Hematopoietic multipotent progenitor cell treated with erythropoietin and hydrocortisone succinate and interleukin-3 and kit ligand, for 6 days (in vitro differentiated cells): ENCODE measurements around the gene DNAH8.

Source experiments
- DNase-seq: peaks from one replicate; pipeline ENCODE4 v3.0.0-alpha.2; 2015

Gene DNAH8

DNA sequence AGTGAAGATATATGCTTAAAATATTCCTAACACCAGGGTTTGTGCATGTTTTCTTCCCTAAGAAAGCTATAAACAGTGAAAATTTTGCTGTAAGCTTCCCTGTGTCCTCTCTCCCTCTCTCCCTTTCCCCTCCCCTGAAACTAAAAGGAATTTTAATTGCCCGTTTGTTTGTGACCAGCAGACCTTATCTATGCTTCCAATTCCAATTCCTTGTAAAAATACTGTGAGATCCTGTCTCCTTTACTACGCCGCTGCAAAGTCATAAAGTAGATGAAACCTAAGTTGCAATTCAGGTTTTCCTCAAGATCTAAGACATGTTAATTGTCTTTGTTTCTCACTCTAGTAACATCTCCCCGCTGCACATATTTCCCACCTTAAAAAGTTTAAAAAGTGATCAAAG, 82.3 kb downstream of the DNAH8 start:
- no peak for DNase-seq

DNA sequence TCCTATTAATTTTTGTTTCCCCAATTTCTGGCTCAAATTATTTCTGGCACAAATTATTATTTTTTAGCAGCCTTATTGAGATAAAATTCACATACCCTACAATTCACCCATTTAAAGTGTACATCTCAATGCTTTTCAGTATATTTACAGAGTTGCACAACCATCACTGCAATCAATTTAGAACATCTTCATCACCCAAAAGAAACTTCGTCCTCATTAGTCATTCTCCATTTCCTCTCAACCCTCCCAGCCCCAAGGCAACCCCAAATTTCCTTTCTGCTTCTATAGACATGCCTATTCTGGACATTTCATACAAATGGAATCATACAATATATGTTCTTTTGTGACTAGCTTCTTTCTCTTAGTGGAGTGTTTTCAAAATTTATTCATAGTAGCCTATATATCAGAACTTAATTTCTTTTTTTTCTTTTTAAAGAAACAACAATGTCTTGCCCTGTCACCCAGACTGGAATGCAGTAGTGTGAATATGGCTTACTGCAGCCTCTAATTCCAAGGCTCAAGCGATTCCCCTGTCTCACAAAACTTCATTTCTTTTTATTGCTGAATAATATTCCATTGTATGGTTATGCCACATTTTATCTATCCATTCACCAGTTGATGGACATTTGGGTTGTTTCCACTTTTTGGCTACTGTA, 84.5 kb downstream of the DNAH8 start:
- no peak for DNase-seq

DNA sequence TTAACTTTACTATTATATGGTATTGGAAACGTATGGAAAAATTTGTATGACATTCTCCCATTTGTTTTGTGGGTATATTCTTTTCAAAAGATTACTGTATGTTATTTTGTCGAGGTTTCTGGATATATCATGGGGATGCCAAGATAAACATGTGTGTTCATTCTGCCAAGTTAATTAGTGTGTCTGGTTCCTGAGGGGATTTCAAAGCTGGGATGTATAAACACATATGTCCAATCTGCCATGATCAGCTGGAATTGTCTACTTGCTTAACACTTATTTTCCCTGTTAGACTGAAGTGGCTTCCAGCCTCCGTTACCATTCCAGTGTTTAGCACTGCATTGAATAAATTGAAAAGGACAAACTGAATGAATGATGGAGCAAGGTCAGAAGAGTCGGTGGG, 86.2 kb downstream of the DNAH8 start:
- DNase-seq = no peak

DNA sequence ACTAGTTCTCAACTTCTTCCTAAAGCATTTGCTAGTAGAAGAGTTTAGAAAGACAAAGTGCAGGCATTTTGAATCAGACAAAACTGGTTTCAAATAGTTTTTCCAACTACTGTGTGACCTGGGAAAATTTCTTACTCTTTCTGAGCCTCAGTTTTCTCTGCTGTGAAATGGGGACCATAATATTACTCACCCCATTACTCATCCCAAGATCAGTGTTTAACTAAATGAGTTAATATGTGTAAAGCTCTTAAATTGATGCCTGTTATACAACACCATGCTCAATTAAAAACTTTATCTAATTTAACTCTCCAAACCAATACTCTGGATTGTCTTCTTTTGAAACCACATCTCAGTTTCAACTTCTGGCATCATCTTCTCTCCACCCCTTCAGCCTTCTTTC, 87.4 kb downstream of the DNAH8 start:
- DNase-seq = no peak

DNA sequence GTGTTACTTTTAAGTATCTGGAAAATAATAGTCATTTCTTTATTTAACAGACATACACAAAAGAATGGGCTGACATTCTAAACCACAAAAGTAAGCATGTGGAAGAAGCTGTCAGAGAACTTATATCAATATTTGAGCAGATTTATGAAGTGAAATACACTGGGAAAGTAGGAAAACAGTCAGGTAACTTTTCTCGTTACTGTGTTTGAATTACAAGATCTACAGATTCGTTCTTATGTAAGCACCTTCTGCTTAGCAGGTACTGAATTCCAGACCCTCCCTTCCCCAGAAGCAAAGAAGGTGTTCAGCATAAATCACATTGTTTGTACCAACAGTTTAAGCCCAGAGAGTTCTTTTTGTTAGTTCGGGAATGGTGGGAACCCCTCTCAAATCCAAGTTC, 88.0 kb downstream of the DNAH8 start:
- no peak for DNase-seq

DNA sequence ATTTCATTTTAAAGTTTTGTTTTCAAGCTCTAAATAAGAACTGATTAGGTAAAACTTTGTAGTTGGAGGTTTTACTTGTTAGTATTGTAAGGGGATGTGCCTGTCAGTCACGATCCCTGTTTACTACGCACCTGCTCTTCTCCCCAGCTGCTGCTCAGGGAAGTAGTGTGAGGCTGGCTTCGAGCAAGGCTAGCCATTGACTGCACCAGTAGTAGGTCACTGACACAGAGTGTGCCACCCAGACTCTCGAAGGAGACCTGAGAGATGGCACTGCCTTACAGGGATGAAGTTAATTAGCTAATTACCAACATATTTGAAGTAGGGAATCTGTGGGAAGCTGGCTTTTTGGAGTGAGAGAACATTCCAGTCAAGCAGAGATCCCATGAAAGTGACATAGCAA, 89.2 kb downstream of the DNAH8 start:
- DNase-seq = no peak

DNA sequence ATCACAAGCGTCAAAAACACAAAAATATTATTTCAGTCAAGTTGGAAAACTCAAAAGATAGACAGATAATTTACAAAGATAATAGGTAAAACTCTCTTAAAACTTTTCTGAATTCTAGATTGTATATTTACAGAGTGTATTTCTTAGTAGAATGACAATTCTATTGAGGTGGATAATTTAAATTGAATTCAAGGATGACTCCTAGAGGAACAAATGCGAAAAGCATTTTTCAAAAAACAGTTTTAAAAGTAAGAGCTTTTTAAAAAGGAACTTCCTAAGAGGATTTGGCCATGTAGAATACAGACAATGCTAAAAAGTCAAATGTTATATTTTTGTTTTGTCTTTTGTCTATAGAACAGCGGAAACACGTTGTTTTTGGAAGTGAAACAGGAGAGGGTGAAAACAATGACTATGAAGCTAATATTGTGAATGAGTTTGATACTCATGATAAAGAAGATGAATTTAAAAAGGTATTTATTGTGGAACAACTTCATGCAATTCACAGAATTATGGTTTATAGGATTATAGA, 90.1 kb downstream of the DNAH8 start:
- no peak for DNase-seq

DNA sequence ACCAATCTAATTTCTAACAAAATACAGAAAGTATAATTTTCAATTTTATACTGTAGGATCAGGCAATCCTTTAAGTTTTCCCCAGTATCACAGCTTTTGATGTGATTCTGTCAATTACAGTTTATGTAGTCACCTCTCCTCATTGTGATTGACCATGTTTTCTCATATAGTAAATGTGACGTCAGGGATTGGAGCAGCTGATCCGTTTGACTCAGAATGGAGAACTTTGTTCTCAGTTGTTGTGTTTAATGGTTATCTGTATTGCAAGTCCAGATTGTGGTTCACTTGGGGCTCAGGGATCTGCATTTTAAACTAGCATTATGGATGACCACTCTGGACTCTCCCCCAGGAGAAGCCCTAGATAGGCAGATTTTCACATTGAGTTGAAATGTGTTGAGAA, 90.6 kb downstream of the DNAH8 start:
- no peak for DNase-seq

GRCh38 chr6:38806271-38806670, 91.2 kb downstream of the DNAH8 start:
- DNase-seq = no peak

- no peak for DNase-seq
These were observed 91.7 kb downstream of the DNAH8 start for GRCh38 chr6:38806833-38807232.

- no peak for DNase-seq
These were observed 92.9 kb downstream of the DNAH8 start for GRCh38 chr6:38808039-38808438.

DNA sequence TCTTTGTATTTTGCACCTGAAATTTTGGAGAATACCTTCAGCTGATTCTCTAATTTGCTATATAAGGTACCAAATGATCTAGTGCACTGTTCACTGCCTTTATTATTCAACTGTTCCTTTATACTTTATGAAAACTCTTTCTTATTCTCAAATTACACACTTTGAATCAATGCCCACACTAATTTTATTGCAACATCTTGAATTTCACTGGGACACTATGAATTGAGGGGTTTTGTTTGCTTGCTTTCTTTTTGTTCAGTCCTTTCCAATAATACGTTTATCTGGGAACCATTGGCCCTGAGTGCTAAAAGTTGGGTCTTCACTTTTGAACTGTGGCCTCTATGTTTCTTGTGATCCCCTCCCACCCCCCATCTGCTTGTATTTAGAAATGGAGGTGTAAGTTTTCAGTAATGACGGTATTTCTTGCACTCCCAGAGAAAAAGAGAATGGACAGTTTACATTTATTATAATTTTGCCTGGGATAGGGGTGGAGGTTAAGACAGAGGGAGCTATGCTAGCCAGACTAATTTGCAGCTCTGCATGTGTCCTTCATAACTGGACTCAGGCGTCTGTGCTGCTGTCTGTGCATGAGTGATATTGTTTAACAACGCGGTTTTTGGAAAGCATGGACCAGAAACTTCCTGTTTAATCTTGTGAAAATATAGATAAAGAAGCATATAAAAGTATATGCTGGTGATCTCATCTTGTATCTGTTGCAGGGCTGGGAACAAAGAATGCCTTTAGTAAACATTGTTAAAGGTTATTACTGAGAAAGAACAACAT, 98.1 kb downstream of the DNAH8 start:
- peak; percentile 31 for DNase-seq

GRCh38 chr6:38814761-38815160, 99.7 kb downstream of the DNAH8 start:
- no peak for DNase-seq

DNA sequence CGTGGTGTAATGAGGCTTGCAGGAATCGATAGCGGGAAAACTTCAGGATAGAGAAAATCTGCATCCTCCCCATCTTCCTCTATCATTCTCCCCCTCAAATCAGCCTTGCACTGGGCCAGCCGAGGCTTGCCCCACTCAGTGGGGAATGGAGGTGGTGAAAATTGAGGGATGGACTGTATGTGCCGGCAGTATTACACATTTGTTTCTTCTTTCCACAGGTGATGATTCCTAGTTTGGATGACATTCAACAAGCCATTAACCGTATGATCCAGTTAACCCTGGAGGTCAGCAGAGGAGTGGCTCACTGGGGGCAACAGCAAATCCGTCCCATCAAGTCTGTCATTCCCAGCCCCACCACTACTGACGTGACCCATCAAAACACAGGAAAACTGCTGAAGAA, 100.1 kb downstream of the DNAH8 start:
- no peak for DNase-seq

DNA sequence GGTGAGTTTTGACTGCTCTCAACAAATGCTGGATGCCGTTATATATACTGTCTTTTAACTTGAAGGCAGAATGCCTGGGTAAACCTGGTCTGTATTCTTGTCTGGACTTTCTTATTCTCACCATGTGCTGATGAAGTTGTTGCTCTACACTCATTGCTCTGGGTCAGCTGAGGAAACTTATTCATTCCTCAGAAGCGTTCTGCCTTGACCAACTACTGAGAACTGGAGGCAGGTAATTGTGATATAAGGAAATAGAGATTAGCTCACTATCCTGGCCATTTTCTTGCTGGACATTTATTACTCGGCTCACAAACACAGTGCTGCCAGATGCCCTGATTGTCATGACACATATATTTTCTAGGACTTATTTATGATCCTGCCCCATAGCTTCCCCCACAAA, 103.6 kb downstream of the DNAH8 start:
- DNase-seq = no peak

- no peak for DNase-seq
These were observed 107.9 kb downstream of the DNAH8 start for GRCh38 chr6:38822963-38823362.

DNA sequence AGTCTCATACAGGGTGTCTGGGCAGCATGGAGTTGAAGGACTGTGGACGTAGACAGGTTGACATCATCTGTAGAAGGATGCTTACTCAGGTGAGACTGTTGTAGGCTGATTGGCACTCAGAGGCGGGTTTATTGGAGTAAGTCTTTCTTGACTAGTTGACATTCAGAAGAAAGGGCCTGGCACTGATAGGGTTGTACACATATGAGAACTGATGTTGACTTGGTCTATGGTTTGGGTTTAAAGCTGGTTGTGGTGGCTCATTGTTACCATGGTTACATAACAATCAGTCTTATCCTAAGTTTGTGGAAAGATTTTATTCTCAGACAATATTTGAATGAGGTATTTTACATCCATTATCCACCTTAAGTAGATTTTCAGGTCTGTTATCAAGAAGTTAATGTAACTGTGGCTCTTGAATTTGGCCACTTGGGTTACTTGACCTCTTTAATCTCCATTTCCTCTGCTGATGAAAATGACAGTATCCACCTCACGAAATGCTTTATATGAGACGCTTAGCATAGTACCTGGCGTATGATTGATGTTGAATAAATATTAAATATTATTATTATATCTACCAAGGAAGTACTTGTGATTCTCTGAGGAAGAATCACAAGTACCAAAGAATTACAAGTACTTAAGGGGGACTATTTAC, 109.3 kb downstream of the DNAH8 start:
- no peak for DNase-seq

DNA sequence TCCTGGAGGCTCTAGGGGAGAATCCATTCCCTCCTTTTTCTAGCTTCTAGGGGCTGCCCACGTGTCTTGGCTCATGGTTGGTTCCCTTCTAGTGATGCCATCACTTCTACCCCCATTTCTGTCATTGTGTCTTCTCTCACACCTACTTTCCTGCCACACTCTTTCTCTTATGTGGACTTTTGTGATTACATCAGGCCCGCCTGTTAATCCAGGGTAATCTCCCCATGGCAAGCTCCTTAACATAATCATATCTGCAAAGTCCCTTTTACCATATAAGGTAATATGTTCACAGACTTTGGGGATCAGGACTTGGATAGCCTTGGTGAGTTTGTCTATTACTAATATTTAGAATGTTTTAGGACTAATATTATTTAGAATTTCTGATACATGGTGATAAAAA, 111.9 kb downstream of the DNAH8 start:
- no peak for DNase-seq

GRCh38 chr6:38831865-38832264, 116.8 kb downstream of the DNAH8 start:
- DNase-seq = no peak

DNA sequence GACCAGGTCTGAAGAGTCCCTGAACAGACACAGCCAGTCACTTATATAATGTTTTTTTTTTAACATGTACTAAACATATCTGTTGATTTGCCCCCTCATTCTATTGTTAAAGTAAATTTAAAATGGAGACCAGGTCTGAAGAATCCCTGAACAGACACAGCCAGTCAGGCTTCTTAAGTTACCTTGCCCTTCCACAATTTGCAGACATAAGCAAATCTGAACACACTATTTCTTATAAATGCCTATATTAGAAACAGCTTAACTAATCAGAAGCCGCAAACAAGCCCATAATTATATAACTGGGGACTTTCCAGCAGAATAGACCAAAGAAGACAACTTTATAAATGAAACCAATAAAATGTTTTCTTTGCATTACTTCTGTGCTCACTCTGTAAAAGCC, 118.2 kb downstream of the DNAH8 start:
- DNase-seq = no peak

DNA sequence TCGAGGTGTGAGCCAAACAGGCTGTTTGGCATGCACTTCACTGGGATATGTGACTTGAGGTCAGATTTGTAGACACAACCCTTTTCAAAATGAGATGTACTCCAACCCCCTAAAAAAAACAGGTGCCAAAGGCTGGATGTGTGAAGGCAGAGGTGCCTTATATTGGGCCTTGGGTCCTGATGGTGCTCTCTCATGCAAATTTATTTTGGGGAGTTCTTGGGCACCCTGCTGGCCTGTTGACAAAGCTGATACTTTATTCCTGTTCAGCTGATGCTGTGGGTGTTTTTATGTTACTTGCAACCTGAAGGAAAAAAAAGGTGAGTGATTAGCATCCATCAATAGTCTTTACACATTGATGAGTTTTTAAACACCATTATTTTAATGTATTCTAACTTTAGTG, 121.5 kb downstream of the DNAH8 start:
- DNase-seq = no peak

DNA sequence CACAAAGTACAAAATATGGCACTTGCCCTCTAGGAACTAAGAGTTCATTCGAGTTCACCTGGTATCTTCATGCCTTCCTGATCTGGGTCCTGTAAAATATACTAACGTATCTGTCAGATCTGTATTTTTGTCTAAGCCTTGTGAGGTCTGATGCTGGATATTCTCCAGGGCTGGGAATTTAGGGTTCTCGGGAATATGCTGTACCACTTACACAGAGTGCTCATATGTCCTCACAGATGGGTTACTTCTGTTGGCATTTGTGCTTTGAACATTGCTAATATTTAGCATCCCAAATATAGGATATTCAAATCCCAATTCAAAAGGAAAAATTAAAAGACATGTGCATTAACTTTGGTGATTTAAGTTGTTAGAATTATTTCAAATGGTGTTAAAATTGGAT, 122.0 kb downstream of the DNAH8 start:
- no peak for DNase-seq

DNA sequence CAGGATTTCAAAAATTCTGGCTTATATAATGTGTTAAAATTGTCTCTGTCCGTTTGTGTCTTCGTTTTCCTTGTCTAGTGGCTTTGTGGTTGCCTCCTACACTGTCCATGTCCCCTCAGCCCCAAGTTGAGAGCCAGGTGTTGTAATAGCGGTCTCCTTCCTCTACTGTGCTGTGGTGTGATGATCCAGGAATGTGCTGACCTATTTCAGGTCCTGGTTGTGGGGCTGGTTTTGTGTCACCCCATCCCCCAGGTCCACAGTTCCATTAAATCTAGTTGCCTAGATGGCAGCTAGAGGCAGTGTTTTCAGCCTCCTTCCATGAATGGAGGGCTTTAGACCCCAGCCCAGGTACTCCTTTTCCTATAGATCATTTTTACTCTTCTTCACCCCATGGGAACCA, 128.7 kb downstream of the DNAH8 start:
- no peak for DNase-seq

- DNase-seq = no peak
These were observed 130.8 kb downstream of the DNAH8 start for GRCh38 chr6:38845931-38846330.
